GM18499 (cell line): ENCODE results near the gene RAD51D.

Experiments used
- ATAC-seq: cut with Tn5 transposase; IDR thresholded peaks from one replicate; pipeline ENCODE4 v1.9.1; 2021; ENCODE audit warnings: moderate number of reproducible peaks; ENCODE audit not compliant: insufficient read depth, unreplicated experiment

RAD51D gene

GRCh38 chr17:35044181-35044580 lies 75.5 kb downstream of the RAD51D start:
- no peak for ATAC-seq
